Thoracic aorta (tissue), 2 donors: Measurements from ENCODE around the gene RSRC1. TPM values are rescaled to one million over a fixed set of nuclear protein-coding genes. Genes with fewer than 3 reads are reported as not detected.

Source experiments
- ATAC-seq: fragments of 150-250 bp; one replicate; pipeline ENCODE4 v1.8.0; 2017; ENCODE audit warnings: low read depth; ENCODE audit not compliant: insufficient number of reproducible peaks, low FRiP score
- DNase-seq: peaks from one replicate; pipeline ENCODE4 v3.0.0-alpha.2; 2020; ENCODE audit warnings: low spot score
- H3K27ac ChIP-seq, 2 donors: fragments of 200-600 bp; sonication (generic); 1 replicate in 1 of 2; 2 replicates in 1 of 2; pipeline ENCODE4 v1.5.1; 2016; ENCODE audit warnings: mild to moderate bottlenecking in 2 of 2, moderate library complexity in 2 of 2
- H3K27me3 ChIP-seq: fragments of 200-600 bp; sonication (generic); replicated peaks from 2 replicates; pipeline ENCODE4 v1.6.0; 2016; ENCODE audit warnings: mild to moderate bottlenecking; ENCODE audit not compliant: insufficient read depth
- H3K36me3 ChIP-seq: fragments of 200-600 bp; sonication (generic); one replicate; pipeline ENCODE4 v1.5.1; 2016
- H3K4me1 ChIP-seq, 2 donors: fragments of 200-600 bp; sonication (generic); 1 replicate in 1 of 2; 2 replicates in 1 of 2; pipeline versions ENCODE4 v1.5.1 to v1.6.0; 2016; ENCODE audit warnings: low read depth in 2 of 2, mild to moderate bottlenecking in 1 of 2; ENCODE audit not compliant: control insufficient read depth in 1 of 2
- H3K4me3 ChIP-seq: fragments of 200-600 bp; sonication (generic); 2 replicates; pipeline ENCODE4 v1.5.1; 2016; ENCODE audit warnings: mild to moderate bottlenecking
- H3K9me3 ChIP-seq: fragments of 200-600 bp; sonication (generic); 2 replicates; pipeline ENCODE4 v1.5.1; 2016
- CTCF ChIP-seq: fragments of 200-600 bp; sonication (generic); IDR thresholded peaks from one replicate; pipeline ENCODE4 v1.5.1; 2019; ENCODE audit warnings: antibody characterized with exemption
- total RNA-seq, 2 donors: library from RNA; depleted of rRNA; stranded (reverse); fragments of >200 nt; gene quantifications; one replicate each; pipeline versions ENCODE4 v1.1.0 to v1.2.3, GENCODE V29; 2016

The RSRC1 gene
- total RNA-seq, 2 donors from 2014 or later = 26.6 to 39.5 TPM

- Histone ChIP-seq H3K36me3 (no peaks in the 10 kb centered on the region), H3K4me3 (no peak overlapping the region), H3K27ac (no peak overlapping the region), H3K4me1 (no peaks in the 10 kb centered on the region), H3K27me3 (no peaks in the 10 kb centered on the region), H3K9me3 (no peaks in the 10 kb centered on the region)
- no peak for TF ChIP-seq CTCF
- no peak for DNase-seq
- ATAC-seq = no peak
Observed at GRCh38 chr3:158419820-158420653, 310.1 kb downstream of the RSRC1 start.

- Histone ChIP-seq H3K9me3 (no peaks in the 10 kb centered on the region), H3K4me1 (no peaks in the 10 kb centered on the region), H3K4me3 (no peak overlapping the region), H3K27ac (no peak overlapping the region), H3K36me3 (no peaks in the 10 kb centered on the region), H3K27me3 (no peaks in the 10 kb centered on the region)
- no peak for ATAC-seq
- no peak for TF ChIP-seq CTCF
- no peak for DNase-seq
Observed at GRCh38 chr3:158420654-158421396, 310.9 kb downstream of the RSRC1 start.

- H3K4me3 ChIP-seq = no peak overlapping the region
- TF ChIP-seq CTCF = no peak
- H3K27ac ChIP-seq = no peak overlapping the region
- H3K27me3 ChIP-seq = no peaks in the 10 kb centered on the region
- no peaks in the 10 kb centered on the region for H3K36me3 ChIP-seq
- ATAC-seq (no peak), DNase-seq (no peak)
- no peaks in the 10 kb centered on the region for H3K4me1 ChIP-seq
- no peaks in the 10 kb centered on the region for H3K9me3 ChIP-seq
Observed at GRCh38 chr3:158430448-158430847, 320.6 kb downstream of the RSRC1 start.

GRCh38 chr3:158430968-158431367, 321.1 kb downstream of the RSRC1 start:
- H3K27me3 ChIP-seq = no peaks in the 10 kb centered on the region
- no peak overlapping the region for H3K4me3 ChIP-seq
- no peaks in the 10 kb centered on the region for H3K36me3 ChIP-seq
- DNase-seq (no peak), ATAC-seq (no peak)
- no peak overlapping the region for H3K27ac ChIP-seq
- no peaks in the 10 kb centered on the region for H3K9me3 ChIP-seq
- H3K4me1 ChIP-seq = no peaks in the 10 kb centered on the region
- no peak for TF ChIP-seq CTCF

GRCh38 chr3:158431829-158432228, 321.9 kb downstream of the RSRC1 start:
- ATAC-seq = no peak
- H3K27me3 ChIP-seq = no peaks in the 10 kb centered on the region

More at GRCh38 chr3:158431829-158432228, 321.9 kb downstream of the RSRC1 start:
- Histone ChIP-seq H3K4me3 (no peak overlapping the region), H3K9me3 (no peaks in the 10 kb centered on the region), H3K27ac (no peak overlapping the region), H3K36me3 (no peaks in the 10 kb centered on the region), H3K4me1 (no peaks in the 10 kb centered on the region)
- no peak for TF ChIP-seq CTCF
- DNase-seq = no peak
